ENCODE measurements around the gene SERPINB3. TPM values are rescaled to one million over a fixed set of nuclear protein-coding genes. Genes with fewer than 3 reads are reported as not detected.

Gene SERPINB3
- total RNA-seq, 4 donors from 2014 or later, result 1.5 to 30.1 (median 23.0) TPM

DNA sequence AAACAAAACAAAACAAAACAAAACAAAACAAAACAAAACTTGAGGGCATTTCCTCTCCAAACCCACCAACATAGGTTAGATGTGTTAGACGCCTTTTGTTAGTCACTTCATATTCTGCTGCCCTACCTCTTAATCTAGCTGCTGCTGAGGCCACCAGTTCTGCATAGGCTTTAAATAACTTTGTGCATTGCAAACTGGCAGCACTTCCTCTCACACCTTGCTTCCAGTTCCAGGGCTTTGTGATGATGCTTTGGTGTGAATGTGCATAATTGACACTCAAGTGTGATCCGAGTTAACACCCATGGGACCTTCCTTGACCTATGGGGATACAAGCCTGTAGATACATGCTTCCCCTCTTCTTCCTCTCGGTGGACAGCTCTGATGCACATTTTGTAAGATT, 38.8 kb upstream of the SERPINB3 start:
- no peak for TF ChIP-seq EP300 (IDR thresholded peaks at IDR 0.05)
- TF ChIP-seq POLR2A (IDR thresholded peaks at IDR 0.05), result no peak
- TF ChIP-seq, protein P1, sequence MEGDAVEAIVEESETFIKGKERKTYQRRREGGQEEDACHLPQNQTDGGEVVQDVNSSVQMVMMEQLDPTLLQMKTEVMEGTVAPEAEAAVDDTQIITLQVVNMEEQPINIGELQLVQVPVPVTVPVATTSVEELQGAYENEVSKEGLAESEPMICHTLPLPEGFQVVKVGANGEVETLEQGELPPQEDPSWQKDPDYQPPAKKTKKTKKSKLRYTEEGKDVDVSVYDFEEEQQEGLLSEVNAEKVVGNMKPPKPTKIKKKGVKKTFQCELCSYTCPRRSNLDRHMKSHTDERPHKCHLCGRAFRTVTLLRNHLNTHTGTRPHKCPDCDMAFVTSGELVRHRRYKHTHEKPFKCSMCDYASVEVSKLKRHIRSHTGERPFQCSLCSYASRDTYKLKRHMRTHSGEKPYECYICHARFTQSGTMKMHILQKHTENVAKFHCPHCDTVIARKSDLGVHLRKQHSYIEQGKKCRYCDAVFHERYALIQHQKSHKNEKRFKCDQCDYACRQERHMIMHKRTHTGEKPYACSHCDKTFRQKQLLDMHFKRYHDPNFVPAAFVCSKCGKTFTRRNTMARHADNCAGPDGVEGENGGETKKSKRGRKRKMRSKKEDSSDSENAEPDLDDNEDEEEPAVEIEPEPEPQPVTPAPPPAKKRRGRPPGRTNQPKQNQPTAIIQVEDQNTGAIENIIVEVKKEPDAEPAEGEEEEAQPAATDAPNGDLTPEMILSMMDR (IDR thresholded peaks at IDR 0.05), result no peak
- no peak for TF ChIP-seq POLR2AphosphoS5 (IDR thresholded peaks at IDR 0.05)
- no peaks in the 10 kb centered on the region for H3K4me1 ChIP-seq
- H3K9me3 ChIP-seq, result no peaks in the 10 kb centered on the region
- no peaks in the 10 kb centered on the region for H3K27me3 ChIP-seq
- 71% methylated on average over 3 of the region's 3 CpGs for WGBS
- no peak for DNase-seq (ENCODE audit: low spot score in 2 of 2)
- H3K4me3 ChIP-seq, result no peak overlapping the region
- no peak overlapping the region for H3K27ac ChIP-seq
- no peaks in the 10 kb centered on the region for H3K36me3 ChIP-seq

DNA sequence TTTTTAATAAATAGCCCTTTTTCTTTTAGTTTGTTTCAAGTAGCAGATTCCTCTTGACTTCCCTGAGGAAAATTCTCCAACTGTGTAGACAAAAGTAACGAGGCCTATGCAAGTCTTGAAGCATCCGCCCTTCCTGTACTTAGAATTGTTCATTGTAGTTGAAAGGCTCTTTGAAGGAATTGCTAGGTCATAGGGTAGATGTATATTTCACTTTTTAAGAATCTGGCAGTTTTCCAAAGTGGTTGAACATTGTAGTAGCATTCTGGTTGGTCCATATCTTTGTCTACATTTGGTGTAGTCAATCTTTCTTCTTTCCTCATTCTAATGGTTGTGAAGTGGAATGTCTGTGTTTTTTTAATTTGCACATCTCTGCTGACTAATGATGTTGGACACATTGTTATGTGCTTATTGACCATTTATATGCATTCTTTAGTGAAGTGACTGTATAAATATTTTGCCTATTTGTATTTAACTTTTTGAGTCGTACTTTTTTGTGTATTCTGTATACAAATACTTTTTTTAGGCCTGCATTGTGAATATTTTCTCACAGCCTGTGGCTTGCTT, 35.5 kb upstream of the SERPINB3 start:
- Histone ChIP-seq H3K27ac (no peak overlapping the region), H3K4me3 (no peak overlapping the region), H3K36me3 (no peaks in the 10 kb centered on the region), H3K9me3 (no peaks in the 10 kb centered on the region), H3K27me3 (no peaks in the 10 kb centered on the region), H3K4me1 (no peaks in the 10 kb centered on the region)
- WGBS, result 62% methylated on average over 3 of the region's 3 CpGs
- TF ChIP-seq, protein P1 (IDR thresholded peaks at IDR 0.05), result no peak
- TF ChIP-seq POLR2AphosphoS5 (IDR thresholded peaks at IDR 0.05) (no peak), EP300 (IDR thresholded peaks at IDR 0.05) (no peak), POLR2A (IDR thresholded peaks at IDR 0.05) (no peak)
- no peak for DNase-seq (ENCODE audit: low spot score in 2 of 2)

DNA sequence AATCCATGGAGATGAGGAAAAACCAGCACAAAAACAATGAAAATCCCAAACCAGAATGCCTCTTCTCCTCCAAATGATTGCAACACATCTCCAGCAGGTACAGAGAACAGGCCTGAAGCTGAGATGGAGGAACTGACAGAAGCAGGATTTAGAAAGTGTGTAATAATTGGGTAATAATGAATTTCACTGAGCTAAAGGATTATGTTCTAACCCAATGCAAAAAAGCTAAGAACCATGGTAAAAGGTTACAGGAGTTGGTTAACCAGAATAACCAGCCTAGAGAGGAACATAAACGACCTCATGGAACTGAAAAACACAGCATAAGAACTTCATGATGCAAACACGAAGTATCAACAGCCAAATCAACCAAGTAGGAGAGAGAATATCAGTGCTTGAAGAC, 27.4 kb upstream of the SERPINB3 start:
- WGBS, result 66% methylated on average over 2 of the region's 2 CpGs
- Histone ChIP-seq H3K4me3 (no peak overlapping the region), H3K27me3 (no peaks in the 10 kb centered on the region), H3K4me1 (no peaks in the 10 kb centered on the region), H3K36me3 (no peaks in the 10 kb centered on the region), H3K9me3 (peaks cover 5% of the 10 kb centered on the region), H3K27ac (no peak overlapping the region)
- TF ChIP-seq POLR2AphosphoS5 (IDR thresholded peaks at IDR 0.05) (no peak), POLR2A (IDR thresholded peaks at IDR 0.05) (no peak)
- DNase-seq (ENCODE audit: low spot score in 2 of 2), result no peak

DNA sequence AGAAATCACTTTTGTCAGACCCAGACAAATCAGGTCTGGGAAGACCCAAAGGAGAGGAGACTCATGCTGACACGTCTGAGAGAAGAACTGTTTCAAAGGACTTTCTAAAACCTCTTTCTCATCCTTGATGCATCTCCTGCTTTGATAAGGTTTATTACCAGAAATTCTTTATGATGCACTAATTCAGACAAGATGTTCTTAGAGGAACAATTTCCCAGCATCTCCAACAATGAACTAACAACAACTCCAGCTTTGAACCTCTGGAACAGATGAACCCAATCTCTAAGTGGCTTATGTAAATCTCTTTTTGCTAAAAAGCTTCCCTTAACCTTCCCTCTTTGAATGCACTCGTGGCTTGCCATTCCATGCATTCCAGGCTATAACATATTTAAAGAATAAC, 25.2 kb upstream of the SERPINB3 start:
- H3K27me3 ChIP-seq, result no peaks in the 10 kb centered on the region
- 54% methylated on average over 2 of the region's 2 CpGs for WGBS

DNA sequence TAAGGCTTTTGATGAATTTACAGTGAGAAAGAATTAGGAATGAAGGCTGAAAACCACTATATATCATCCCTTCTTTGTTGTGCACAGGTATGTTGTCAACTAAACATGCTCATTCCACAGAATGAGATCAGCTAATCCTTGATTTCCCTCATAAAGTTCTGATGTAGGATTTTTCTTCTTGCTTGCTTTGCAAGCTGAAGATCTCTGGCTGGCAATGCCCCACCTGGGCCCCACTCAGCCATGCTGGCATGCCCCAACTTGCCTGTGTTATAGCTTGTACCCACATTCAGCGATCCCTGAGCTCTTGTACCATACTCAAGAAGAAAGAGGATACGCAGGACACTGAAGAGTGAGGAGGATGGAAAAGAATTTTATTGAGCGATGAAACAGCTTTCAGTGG, 23.0 kb upstream of the SERPINB3 start:
- WGBS, result 89% methylated on average over 3 of the region's 3 CpGs
- no peak for TF ChIP-seq EP300 (IDR thresholded peaks at IDR 0.05)
- peaks cover 6% of the 10 kb centered on the region for H3K4me1 ChIP-seq
- no peak overlapping the region for H3K4me3 ChIP-seq
- no peaks in the 10 kb centered on the region for H3K27me3 ChIP-seq
- no peaks in the 10 kb centered on the region for H3K36me3 ChIP-seq
- H3K27ac ChIP-seq, result no peak overlapping the region
- H3K9me3 ChIP-seq, result no peaks in the 10 kb centered on the region
- DNase-seq (ENCODE audit: low spot score in 2 of 2), result no peak

More for the DNA sequence above, 25.2 kb upstream of the SERPINB3 start:
- TF ChIP-seq POLR2AphosphoS5 (IDR thresholded peaks at IDR 0.05) (no peak), EP300 (IDR thresholded peaks at IDR 0.05) (no peak), POLR2A (IDR thresholded peaks at IDR 0.05) (no peak)
- TF ChIP-seq, protein P1 (IDR thresholded peaks at IDR 0.05), result no peak
- H3K36me3 ChIP-seq, result no peaks in the 10 kb centered on the region
- no peak for DNase-seq (ENCODE audit: low spot score in 2 of 2)
- no peak overlapping the region for H3K27ac ChIP-seq
- no peak overlapping the region for H3K4me3 ChIP-seq
- peaks cover 5% of the 10 kb centered on the region for H3K9me3 ChIP-seq
- peaks cover 6% of the 10 kb centered on the region for H3K4me1 ChIP-seq

DNA sequence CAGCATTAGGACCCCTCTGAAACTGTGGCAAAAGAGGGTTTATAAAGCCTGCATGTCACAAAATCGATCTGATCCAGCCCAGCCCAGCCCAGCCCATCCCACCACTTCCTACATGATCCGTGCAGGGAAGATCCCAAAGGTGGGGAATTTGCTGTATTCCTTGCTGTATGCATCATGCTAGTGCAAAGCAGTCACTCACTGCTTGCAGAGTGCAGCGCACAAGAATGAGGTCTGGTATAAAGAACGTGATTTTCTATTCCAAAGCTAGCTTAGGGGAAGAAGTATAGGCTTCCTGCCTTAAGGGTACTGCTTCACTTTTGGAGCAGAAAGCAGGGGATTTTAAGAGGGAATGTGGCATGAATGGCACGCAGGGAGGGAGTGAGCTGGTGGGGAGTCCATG, 22.2 kb upstream of the SERPINB3 start:
- no peak overlapping the region for H3K4me3 ChIP-seq
- no peaks in the 10 kb centered on the region for H3K27me3 ChIP-seq
- TF ChIP-seq POLR2AphosphoS5 (IDR thresholded peaks at IDR 0.05) (no peak), EP300 (IDR thresholded peaks at IDR 0.05) (no peak), POLR2A (IDR thresholded peaks at IDR 0.05) (no peak)
- TF ChIP-seq, protein P1 (IDR thresholded peaks at IDR 0.05), result no peak
- no peak for DNase-seq (ENCODE audit: low spot score in 2 of 2)
- H3K36me3 ChIP-seq, result no peaks in the 10 kb centered on the region
- H3K9me3 ChIP-seq, result no peaks in the 10 kb centered on the region
- 76% methylated on average over 5 of the region's 5 CpGs for WGBS
- no peak overlapping the region for H3K27ac ChIP-seq
- peaks cover 6% of the 10 kb centered on the region for H3K4me1 ChIP-seq

Data from suprapubic skin (tissue), 4 donors.